ENCODE results near the gene ABCG1.

The ABCG1 gene

GRCh38 chr21:42269386-42269785, 50.4 kb downstream of the ABCG1 start:
- H3K4me3 ChIP-seq (ENCODE audit: insufficient read depth, low read depth, low read length): no peak overlapping the region
- H3K27ac ChIP-seq (ENCODE audit: insufficient read depth, low read depth, low read length, poor library complexity, severe bottlenecking): no peak overlapping the region
- H3K4me1 ChIP-seq (ENCODE audit: control insufficient read depth, insufficient read depth, low read length): no peaks in the 10 kb centered on the region
- no peaks in the 10 kb centered on the region for H3K27me3 ChIP-seq (ENCODE audit: control insufficient read depth, insufficient read depth, low read length, poor library complexity, severe bottlenecking)
- no peaks in the 10 kb centered on the region for H3K36me3 ChIP-seq (ENCODE audit: control insufficient read depth, insufficient read depth, low read length)
- 83% methylated on average over 10 of the region's 10 CpGs for WGBS, 2 experiments
- H3K9me3 ChIP-seq (ENCODE audit: control insufficient read depth, low read length): no peaks in the 10 kb centered on the region

- Histone ChIP-seq H3K27ac (ENCODE audit: insufficient read depth, low read depth, low read length, poor library complexity, severe bottlenecking) (no peak overlapping the region), H3K4me3 (ENCODE audit: insufficient read depth, low read depth, low read length) (no peak overlapping the region), H3K27me3 (ENCODE audit: control insufficient read depth, insufficient read depth, low read length, poor library complexity, severe bottlenecking) (no peaks in the 10 kb centered on the region), H3K4me1 (ENCODE audit: control insufficient read depth, insufficient read depth, low read length) (no peaks in the 10 kb centered on the region), H3K9me3 (ENCODE audit: control insufficient read depth, low read length) (no peaks in the 10 kb centered on the region), H3K36me3 (ENCODE audit: control insufficient read depth, insufficient read depth, low read length) (no peaks in the 10 kb centered on the region)
- 95 to 98% methylated on average over 6 of the region's 6 CpGs for WGBS, 2 experiments
These were observed 52.1 kb downstream of the ABCG1 start for GRCh38 chr21:42271065-42271464.

- no peaks in the 10 kb centered on the region for H3K36me3 ChIP-seq (ENCODE audit: control insufficient read depth, insufficient read depth, low read length)
- WGBS, 2 experiments: 92 to 95% methylated on average over 15 of the region's 15 CpGs
- H3K27me3 ChIP-seq (ENCODE audit: control insufficient read depth, insufficient read depth, low read length, poor library complexity, severe bottlenecking): no peaks in the 10 kb centered on the region
- H3K4me3 ChIP-seq (ENCODE audit: insufficient read depth, low read depth, low read length): no peak overlapping the region
- no peak overlapping the region for H3K27ac ChIP-seq (ENCODE audit: insufficient read depth, low read depth, low read length, poor library complexity, severe bottlenecking)
- H3K9me3 ChIP-seq (ENCODE audit: control insufficient read depth, low read length): no peaks in the 10 kb centered on the region
- H3K4me1 ChIP-seq (ENCODE audit: control insufficient read depth, insufficient read depth, low read length): no peaks in the 10 kb centered on the region
These were observed 53.4 kb downstream of the ABCG1 start for GRCh38 chr21:42272109-42272962.

DNA sequence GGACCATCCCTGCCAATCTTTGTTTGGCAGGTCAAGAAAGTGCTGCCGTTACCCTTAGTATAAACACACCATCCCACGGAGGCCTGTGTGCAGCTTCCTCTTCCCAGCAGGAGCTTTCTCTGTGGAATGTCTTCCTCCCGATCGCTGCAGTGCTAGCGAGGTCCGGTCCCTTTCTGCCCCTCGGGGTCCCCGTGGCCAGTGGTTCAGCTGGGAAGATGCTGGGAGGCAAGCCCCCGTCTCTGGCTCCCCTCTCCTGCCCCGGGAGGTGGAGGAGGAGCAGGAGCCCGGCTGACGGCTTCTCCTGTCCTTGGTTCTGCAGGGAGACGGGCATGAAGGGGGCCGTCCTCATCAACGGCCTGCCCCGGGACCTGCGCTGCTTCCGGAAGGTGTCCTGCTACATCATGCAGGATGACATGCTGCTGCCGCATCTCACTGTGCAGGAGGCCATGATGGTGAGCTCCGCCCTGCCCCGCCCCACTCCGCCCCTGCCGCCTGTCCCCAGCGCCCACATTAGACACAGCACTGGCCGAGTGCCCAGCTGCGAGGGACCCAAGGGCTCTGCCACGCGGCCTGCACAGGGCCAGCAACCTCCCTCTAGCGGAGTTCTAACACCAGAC, 54.2 kb downstream of the ABCG1 start:
- H3K4me3 ChIP-seq (ENCODE audit: insufficient read depth, low read depth, low read length): no peak overlapping the region
- WGBS, 2 experiments: 83 to 86% methylated on average over 29 of the region's 29 CpGs
- H3K4me1 ChIP-seq (ENCODE audit: control insufficient read depth, insufficient read depth, low read length): no peaks in the 10 kb centered on the region
- H3K9me3 ChIP-seq (ENCODE audit: control insufficient read depth, low read length): no peaks in the 10 kb centered on the region
- no peaks in the 10 kb centered on the region for H3K27me3 ChIP-seq (ENCODE audit: control insufficient read depth, insufficient read depth, low read length, poor library complexity, severe bottlenecking)
- no peak overlapping the region for H3K27ac ChIP-seq (ENCODE audit: insufficient read depth, low read depth, low read length, poor library complexity, severe bottlenecking)
- no peaks in the 10 kb centered on the region for H3K36me3 ChIP-seq (ENCODE audit: control insufficient read depth, insufficient read depth, low read length)

GRCh38 chr21:42276076-42276475, 57.1 kb downstream of the ABCG1 start:
- Histone ChIP-seq H3K36me3 (ENCODE audit: control insufficient read depth, insufficient read depth, low read length) (no peaks in the 10 kb centered on the region), H3K4me1 (ENCODE audit: control insufficient read depth, insufficient read depth, low read length) (no peaks in the 10 kb centered on the region), H3K4me3 (ENCODE audit: insufficient read depth, low read depth, low read length) (no peak overlapping the region), H3K9me3 (ENCODE audit: control insufficient read depth, low read length) (no peaks in the 10 kb centered on the region), H3K27me3 (ENCODE audit: control insufficient read depth, insufficient read depth, low read length, poor library complexity, severe bottlenecking) (no peaks in the 10 kb centered on the region), H3K27ac (ENCODE audit: insufficient read depth, low read depth, low read length, poor library complexity, severe bottlenecking) (no peak overlapping the region)
- 93% methylated on average over 13 of the region's 13 CpGs for WGBS, 2 experiments

DNA sequence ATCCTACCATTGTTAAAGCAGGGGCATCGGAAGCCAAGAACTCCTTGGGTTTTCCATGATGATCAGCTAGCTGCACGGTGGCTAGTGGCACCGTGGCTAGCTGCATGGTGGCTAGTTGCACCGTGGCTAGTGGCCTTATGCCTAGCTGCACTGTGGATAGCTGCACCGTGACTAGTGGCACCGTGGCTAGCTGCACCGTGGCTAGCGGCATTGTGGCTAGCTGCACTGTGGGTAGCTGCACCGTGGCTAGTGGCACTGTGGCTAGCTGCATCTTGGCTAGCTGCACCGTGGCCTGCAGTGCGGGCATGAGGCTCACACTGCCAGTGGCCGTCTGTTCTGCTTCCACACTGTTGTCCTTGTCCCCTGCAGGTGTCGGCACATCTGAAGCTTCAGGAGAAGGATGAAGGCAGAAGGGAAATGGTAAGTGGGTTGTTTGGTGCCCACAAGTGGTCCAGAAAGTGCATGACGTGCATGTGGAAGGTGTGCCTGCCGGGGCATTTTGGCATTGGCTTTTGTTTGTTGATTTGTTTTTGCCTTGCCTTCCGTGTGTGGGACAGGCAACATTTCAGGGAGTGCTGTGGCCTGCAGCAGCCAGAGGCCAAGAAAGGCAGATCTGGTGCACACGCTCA, 57.7 kb downstream of the ABCG1 start:
- Histone ChIP-seq H3K36me3 (ENCODE audit: control insufficient read depth, insufficient read depth, low read length) (no peaks in the 10 kb centered on the region), H3K9me3 (ENCODE audit: control insufficient read depth, low read length) (no peaks in the 10 kb centered on the region), H3K27me3 (ENCODE audit: control insufficient read depth, insufficient read depth, low read length, poor library complexity, severe bottlenecking) (no peaks in the 10 kb centered on the region), H3K4me3 (ENCODE audit: insufficient read depth, low read depth, low read length) (no peak overlapping the region), H3K4me1 (ENCODE audit: control insufficient read depth, insufficient read depth, low read length) (no peaks in the 10 kb centered on the region), H3K27ac (ENCODE audit: insufficient read depth, low read depth, low read length, poor library complexity, severe bottlenecking) (no peak overlapping the region)
- 94 to 95% methylated on average over 17 of the region's 17 CpGs for WGBS, 2 experiments

DNA sequence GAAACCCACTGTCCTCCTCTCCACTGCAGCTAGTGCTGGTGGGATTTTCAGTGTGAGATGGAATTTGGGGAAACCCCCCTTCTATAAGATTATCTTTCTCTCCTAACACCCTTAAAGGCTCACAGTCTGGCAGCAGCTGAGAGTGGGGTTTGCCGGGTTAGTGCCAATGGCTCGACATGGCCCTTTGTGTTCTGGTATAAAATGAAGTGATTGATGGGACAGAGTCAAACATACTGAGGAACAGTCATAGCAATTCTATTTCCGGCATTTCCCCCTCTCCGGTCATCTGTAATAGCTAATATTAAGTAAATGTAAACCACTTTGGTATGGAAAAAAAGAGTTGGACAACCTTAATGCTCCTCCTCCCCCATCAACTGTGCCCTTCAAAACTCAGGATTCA, 58.7 kb downstream of the ABCG1 start:
- Histone ChIP-seq H3K4me1 (ENCODE audit: control insufficient read depth, insufficient read depth, low read length) (no peaks in the 10 kb centered on the region), H3K27ac (ENCODE audit: insufficient read depth, low read depth, low read length, poor library complexity, severe bottlenecking) (no peak overlapping the region), H3K36me3 (ENCODE audit: control insufficient read depth, insufficient read depth, low read length) (no peaks in the 10 kb centered on the region), H3K27me3 (ENCODE audit: control insufficient read depth, insufficient read depth, low read length, poor library complexity, severe bottlenecking) (no peaks in the 10 kb centered on the region), H3K4me3 (ENCODE audit: insufficient read depth, low read depth, low read length) (no peak overlapping the region), H3K9me3 (ENCODE audit: control insufficient read depth, low read length) (no peaks in the 10 kb centered on the region)
- WGBS, 2 experiments: 96 to 99% methylated on average over 2 to 3 of the region's 4 CpGs

- H3K9me3 ChIP-seq (ENCODE audit: control insufficient read depth, low read length): no peaks in the 10 kb centered on the region
- WGBS, 2 experiments: 88 to 89% methylated on average over 19 of the region's 19 CpGs
- H3K36me3 ChIP-seq (ENCODE audit: control insufficient read depth, insufficient read depth, low read length): no peaks in the 10 kb centered on the region
These were observed 59.7 kb downstream of the ABCG1 start for GRCh38 chr21:42278451-42279149.

GRCh38 chr21:42279341-42279871, 60.5 kb downstream of the ABCG1 start:
- Histone ChIP-seq H3K27ac (ENCODE audit: insufficient read depth, low read depth, low read length, poor library complexity, severe bottlenecking) (no peak overlapping the region), H3K27me3 (ENCODE audit: control insufficient read depth, insufficient read depth, low read length, poor library complexity, severe bottlenecking) (no peaks in the 10 kb centered on the region), H3K9me3 (ENCODE audit: control insufficient read depth, low read length) (no peaks in the 10 kb centered on the region), H3K4me3 (ENCODE audit: insufficient read depth, low read depth, low read length) (no peak overlapping the region), H3K36me3 (ENCODE audit: control insufficient read depth, insufficient read depth, low read length) (no peaks in the 10 kb centered on the region), H3K4me1 (ENCODE audit: control insufficient read depth, insufficient read depth, low read length) (no peaks in the 10 kb centered on the region)
- WGBS, 2 experiments: 90 to 92% methylated on average over 20 of the region's 20 CpGs

More at GRCh38 chr21:42278451-42279149, 59.7 kb downstream of the ABCG1 start:
- no peaks in the 10 kb centered on the region for H3K27me3 ChIP-seq (ENCODE audit: control insufficient read depth, insufficient read depth, low read length, poor library complexity, severe bottlenecking)
- no peak overlapping the region for H3K4me3 ChIP-seq (ENCODE audit: insufficient read depth, low read depth, low read length)
- H3K4me1 ChIP-seq (ENCODE audit: control insufficient read depth, insufficient read depth, low read length): no peaks in the 10 kb centered on the region
- H3K27ac ChIP-seq (ENCODE audit: insufficient read depth, low read depth, low read length, poor library complexity, severe bottlenecking): no peak overlapping the region
